Peyer's patch (tissue), 4 donors: Measurements from ENCODE around the gene UGT1A7. TPM values are rescaled to one million over a fixed set of nuclear protein-coding genes. Genes with fewer than 3 reads are reported as not detected.

Source experiments
- DNase-seq, 3 donors: peaks; one replicate each; pipeline ENCODE4 v3.0.0-alpha.2; 2017 to 2019
- H3K27ac ChIP-seq, 4 donors: fragments of 200-600 bp; sonication (generic); one replicate each; pipeline ENCODE4 v1.5.1; 2016 to 2019
- H3K27me3 ChIP-seq, 2 donors: fragments of 200-600 bp; sonication (generic); one replicate each; pipeline ENCODE4 v1.5.1; 2019
- H3K36me3 ChIP-seq, 3 donors: fragments of 200-600 bp; sonication (generic); one replicate each; pipeline ENCODE4 v1.5.1; 2016 to 2019
- H3K4me1 ChIP-seq, 4 donors: fragments of 200-600 bp; sonication (generic); one replicate each; pipeline ENCODE4 v1.5.1; 2016 to 2019
- H3K4me3 ChIP-seq, 4 donors: fragments of 200-600 bp; sonication (generic); 1 replicate in 3 of 4; 2 replicates in 1 of 4; pipeline ENCODE4 v1.5.1; 2016 to 2019; ENCODE audit warnings: mild to moderate bottlenecking in 1 of 4
- H3K9me3 ChIP-seq, 4 donors: fragments of 200-600 bp; sonication (generic); one replicate each; pipeline ENCODE4 v1.5.1; 2016 to 2019; ENCODE audit warnings: mild to moderate bottlenecking in 1 of 4
- POLR2A ChIP-seq, 2 donors: fragments of 450-650 bp; IDR thresholded peaks; one replicate each; pipeline ENCODE4 v1.5.1; 2017; ENCODE audit warnings: antibody characterized with exemption in 2 of 2, mild to moderate bottlenecking in 2 of 2, moderate library complexity in 2 of 2
- total RNA-seq, 4 donors: library from RNA; depleted of rRNA; stranded (reverse); fragments of >200 nt; gene quantifications; one replicate each; pipeline ENCODE4 v1.1.0, GENCODE V29; 2016
- TF ChIP-seq, protein P1 (sequence below), 6 experiments: fragments of 450-650 bp in 4 of 6; fragments of 200-600 bp in 2 of 6; sonication (generic) in 1 of 6; IDR thresholded peaks; one replicate each; pipeline ENCODE4 v1.5.1; 2017 to 2019; ENCODE audit warnings: antibody characterized with exemption in 6 of 6, mild to moderate bottlenecking in 3 of 6, moderate library complexity in 1 of 6

The UGT1A7 gene
- total RNA-seq, 4 donors from 2014 or later, result 8.3 to 33.9 (median 25.0) TPM

DNA sequence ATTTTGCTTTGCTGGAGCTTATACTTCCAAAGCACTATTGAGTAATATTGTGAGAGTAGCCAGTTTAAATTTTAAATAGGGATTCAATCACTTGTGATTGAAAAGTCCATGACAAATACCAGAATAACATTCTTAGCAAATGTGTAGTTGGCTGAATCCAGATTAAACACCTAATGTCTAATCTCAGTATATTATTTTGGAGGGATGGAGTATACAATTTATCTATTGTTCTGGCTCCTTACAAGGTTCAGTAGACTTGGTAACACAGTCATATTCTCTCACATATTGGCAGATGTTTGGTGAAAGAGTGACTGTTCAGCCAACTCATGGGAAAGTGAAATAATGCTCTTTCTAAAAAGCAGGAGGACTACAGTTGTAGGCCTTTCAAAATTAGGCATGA is 7.8 kb upstream of the UGT1A7 start:
- Histone ChIP-seq H3K4me3 (no peak overlapping the region), H3K9me3 (no peaks in the 10 kb centered on the region), H3K27ac (no peak overlapping the region), H3K36me3 (no peaks in the 10 kb centered on the region), H3K27me3 (no peaks in the 10 kb centered on the region), H3K4me1 (no peaks in the 10 kb centered on the region)
- no peak for TF ChIP-seq POLR2A (IDR thresholded peaks at IDR 0.05)
- TF ChIP-seq, protein P1, sequence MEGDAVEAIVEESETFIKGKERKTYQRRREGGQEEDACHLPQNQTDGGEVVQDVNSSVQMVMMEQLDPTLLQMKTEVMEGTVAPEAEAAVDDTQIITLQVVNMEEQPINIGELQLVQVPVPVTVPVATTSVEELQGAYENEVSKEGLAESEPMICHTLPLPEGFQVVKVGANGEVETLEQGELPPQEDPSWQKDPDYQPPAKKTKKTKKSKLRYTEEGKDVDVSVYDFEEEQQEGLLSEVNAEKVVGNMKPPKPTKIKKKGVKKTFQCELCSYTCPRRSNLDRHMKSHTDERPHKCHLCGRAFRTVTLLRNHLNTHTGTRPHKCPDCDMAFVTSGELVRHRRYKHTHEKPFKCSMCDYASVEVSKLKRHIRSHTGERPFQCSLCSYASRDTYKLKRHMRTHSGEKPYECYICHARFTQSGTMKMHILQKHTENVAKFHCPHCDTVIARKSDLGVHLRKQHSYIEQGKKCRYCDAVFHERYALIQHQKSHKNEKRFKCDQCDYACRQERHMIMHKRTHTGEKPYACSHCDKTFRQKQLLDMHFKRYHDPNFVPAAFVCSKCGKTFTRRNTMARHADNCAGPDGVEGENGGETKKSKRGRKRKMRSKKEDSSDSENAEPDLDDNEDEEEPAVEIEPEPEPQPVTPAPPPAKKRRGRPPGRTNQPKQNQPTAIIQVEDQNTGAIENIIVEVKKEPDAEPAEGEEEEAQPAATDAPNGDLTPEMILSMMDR (IDR thresholded peaks at IDR 0.05), result no peak
- no peak for DNase-seq

DNA sequence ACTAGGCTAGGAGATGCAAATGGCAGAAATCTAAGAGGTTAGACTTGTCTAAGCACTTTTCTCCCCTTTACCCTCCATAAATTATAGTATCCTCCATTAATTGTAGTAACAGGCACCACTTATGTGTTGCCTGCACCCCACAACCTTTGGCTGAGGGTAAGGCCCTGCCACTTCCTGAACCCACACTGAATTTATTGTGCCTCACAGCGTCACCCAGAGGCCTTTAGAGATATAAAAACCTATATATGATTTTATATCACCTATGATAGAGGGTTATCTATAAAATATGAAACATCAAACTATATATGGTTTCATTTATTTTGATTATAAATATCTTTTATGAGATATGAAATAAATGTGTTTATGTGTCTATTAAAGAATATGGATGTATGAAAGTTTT is 7.4 kb upstream of the UGT1A7 start:
- H3K27ac ChIP-seq, result no peak overlapping the region
- H3K9me3 ChIP-seq, result no peaks in the 10 kb centered on the region
- H3K4me1 ChIP-seq, result no peaks in the 10 kb centered on the region
- no peaks in the 10 kb centered on the region for H3K36me3 ChIP-seq
- H3K27me3 ChIP-seq, result no peaks in the 10 kb centered on the region
- TF ChIP-seq, protein P1 (IDR thresholded peaks at IDR 0.05), result no peak
- no peak for TF ChIP-seq POLR2A (IDR thresholded peaks at IDR 0.05)
- H3K4me3 ChIP-seq, result no peak overlapping the region
- DNase-seq, result no peak

GRCh38 chr2:233674995-233675394 is 6.7 kb upstream of the UGT1A7 start:
- DNase-seq, result no peak
- Histone ChIP-seq H3K4me3 (no peak overlapping the region), H3K9me3 (no peaks in the 10 kb centered on the region), H3K27me3 (no peaks in the 10 kb centered on the region), H3K4me1 (no peaks in the 10 kb centered on the region), H3K27ac (no peak overlapping the region), H3K36me3 (no peaks in the 10 kb centered on the region)
- TF ChIP-seq, protein P1 (IDR thresholded peaks at IDR 0.05), result no peak
- TF ChIP-seq POLR2A (IDR thresholded peaks at IDR 0.05), result no peak

DNA sequence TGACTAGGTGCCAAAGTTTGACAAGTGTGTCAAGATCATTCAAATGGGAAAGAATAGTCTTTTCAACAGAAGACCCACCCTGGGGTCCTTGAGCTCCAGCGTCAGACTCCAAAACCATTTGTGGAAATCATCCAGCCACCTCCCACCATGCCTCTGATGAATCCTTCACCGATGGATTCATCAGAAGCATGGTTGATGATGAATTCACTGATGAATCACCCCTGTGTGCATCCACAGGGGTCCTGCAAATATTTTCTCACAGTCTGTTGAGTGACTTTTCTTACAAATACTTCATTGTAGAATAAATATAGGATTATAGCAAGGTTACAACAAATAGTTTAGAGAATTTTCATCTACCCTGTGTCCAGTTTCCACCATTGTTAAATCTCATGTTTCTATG is 5.7 kb upstream of the UGT1A7 start:
- H3K9me3 ChIP-seq, result no peaks in the 10 kb centered on the region
- no peak overlapping the region for H3K4me3 ChIP-seq
- H3K27ac ChIP-seq, result no peak overlapping the region

GRCh38 chr2:233679196-233679595 is 2.5 kb upstream of the UGT1A7 start:
- TF ChIP-seq, protein P1 (IDR thresholded peaks at IDR 0.05), result no peak
- no peak for TF ChIP-seq POLR2A (IDR thresholded peaks at IDR 0.05)
- Histone ChIP-seq H3K27ac (no peak overlapping the region), H3K4me1 (no peaks in the 10 kb centered on the region), H3K9me3 (no peaks in the 10 kb centered on the region), H3K4me3 (no peak overlapping the region), H3K36me3 (no peaks in the 10 kb centered on the region), H3K27me3 (no peaks in the 10 kb centered on the region)
- no peak for DNase-seq

More for the DNA sequence above, 5.7 kb upstream of the UGT1A7 start:
- Histone ChIP-seq H3K4me1 (no peaks in the 10 kb centered on the region), H3K36me3 (no peaks in the 10 kb centered on the region), H3K27me3 (no peaks in the 10 kb centered on the region)
- TF ChIP-seq, protein P1 (IDR thresholded peaks at IDR 0.05), result no peak
- TF ChIP-seq POLR2A (IDR thresholded peaks at IDR 0.05), result no peak
- no peak for DNase-seq
